GM11168 (cell line): ENCODE measurements around the gene CRISPLD2.

Source experiments
- in situ Hi-C: fragments of 300-500 bp; cut with MboI; formaldehyde crosslinking; loops from one replicate; pipeline ENCODE4 v1.12.0; 2022; ENCODE audit warnings: low sequenced_read_pairs; ENCODE audit not compliant: unreplicated experiment

Gene CRISPLD2

DNA sequence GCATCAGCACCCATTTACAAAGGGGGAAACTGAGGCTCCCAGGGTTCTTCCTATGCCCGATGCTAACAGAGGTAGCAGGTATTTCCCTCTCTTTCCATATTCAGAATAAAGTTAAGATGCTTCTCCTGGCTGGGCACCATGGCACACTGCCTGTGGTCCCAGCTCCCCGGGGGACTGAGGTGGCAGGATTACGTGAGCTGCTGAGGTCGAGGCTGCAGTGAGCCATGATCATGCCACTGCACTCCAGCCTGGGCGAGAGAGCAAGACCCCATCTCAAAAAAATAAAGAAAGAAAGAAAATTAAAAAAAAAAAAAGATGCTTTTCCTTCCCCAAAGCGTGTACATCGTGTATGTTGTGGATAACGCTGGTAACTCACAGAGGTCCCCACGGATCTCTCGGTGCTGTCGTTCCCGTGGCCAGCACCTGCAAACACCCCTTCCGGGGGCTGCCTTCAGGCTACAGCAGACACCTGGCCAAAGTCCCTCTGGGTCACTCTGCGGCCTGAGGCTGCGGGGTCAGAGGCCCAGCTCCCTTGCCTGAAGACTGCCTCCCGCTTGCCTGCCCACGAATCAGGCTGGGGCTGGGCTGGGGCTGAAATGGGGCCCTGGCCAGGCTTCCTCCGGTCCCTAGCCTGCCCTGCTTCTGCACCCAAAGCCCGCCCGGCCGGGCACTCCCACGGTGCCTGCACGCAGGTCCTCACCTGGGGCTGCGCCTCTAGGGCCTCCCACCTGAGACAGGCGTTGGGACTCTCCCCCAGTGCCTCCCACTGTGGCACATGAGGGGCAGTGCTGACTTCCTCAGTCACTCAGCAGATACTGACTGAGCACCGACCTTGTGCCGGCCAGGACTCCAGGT, 128.4 kb downstream of the CRISPLD2 start:
- in situ Hi-C loops = loop anchor here (10.0 kb wide), 1 partner anchor 277 kb away; no protein-coding TSS in a partner anchor

GRCh38 chr16:84948851-84949610, 129.2 kb downstream of the CRISPLD2 start:
- in situ Hi-C loops = loop anchor here (10.0 kb wide), 1 partner anchor 276 kb away; no protein-coding TSS in a partner anchor

- in situ Hi-C loops = loop anchor here (10.0 kb wide), 1 partner anchor 275 kb away; no protein-coding TSS in a partner anchor
Measured at GRCh38 chr16:84949772-84950436, 130.1 kb downstream of the CRISPLD2 start.

DNA sequence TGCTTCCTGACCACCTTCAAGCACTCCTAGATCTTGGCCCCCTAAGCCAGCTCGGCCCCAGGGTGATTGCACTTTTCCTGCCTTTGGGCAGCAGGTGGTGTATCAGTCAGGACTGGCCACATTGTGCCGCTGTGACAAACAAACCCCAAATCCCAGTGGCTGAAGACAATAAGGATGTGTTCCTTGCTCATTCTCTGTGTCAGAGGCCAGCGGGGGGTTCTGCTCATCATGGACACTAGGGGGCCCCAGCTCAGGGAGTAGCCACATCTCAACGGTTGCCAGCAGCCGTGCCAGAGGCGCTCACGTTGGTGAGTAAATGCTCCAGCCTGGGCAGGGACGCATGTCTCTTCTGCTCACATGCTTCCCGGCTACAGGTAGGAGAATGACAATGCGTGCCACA, 131.1 kb downstream of the CRISPLD2 start:
- in situ Hi-C loops = no loop called here

DNA sequence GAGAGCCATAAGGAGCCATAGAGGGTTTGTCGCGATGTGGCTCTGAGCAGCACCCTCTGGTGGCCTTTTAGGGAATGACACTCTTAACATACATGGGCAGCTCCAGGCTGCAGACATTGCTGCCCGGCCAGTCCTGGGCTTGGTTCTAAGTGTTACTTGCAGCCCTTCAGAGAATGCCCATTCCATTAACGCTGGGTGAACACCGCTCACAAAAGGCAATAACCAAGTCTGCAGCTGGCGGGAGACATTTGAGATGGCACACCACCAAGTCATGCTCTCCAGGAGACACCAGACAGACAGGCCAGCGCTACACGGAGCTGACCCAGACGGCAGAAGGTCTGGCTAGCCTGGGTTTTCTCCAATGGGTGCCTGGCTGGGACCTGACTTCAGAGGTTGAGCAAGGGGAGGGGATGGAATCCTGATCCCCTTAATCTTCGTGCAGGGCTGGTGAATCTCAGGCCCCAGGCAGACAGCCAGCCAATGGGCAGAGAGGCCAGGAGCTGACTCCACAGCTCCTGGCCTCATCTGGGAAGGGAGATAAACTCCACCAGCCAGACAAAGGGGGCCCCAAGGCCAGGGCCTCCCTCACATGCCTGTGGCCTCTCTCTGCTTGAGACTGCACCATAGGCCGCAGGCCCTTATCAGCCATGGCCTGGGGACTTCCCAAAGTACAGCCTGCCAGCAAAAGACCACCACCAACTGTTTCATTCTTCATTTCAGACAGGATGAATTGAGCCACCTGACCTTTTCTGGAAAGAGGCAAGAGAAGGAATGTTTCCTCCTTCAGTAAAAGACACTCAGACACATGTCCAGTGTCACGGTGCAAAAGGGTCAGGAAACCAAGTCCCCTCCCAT, 132.8 kb downstream of the CRISPLD2 start:
- in situ Hi-C loops = no loop called here

- in situ Hi-C loops = no loop called here
Measured at GRCh38 chr16:84953190-84953746, 133.5 kb downstream of the CRISPLD2 start.

GRCh38 chr16:84955427-84955826, 135.6 kb downstream of the CRISPLD2 start:
- in situ Hi-C loops = no loop called here

DNA sequence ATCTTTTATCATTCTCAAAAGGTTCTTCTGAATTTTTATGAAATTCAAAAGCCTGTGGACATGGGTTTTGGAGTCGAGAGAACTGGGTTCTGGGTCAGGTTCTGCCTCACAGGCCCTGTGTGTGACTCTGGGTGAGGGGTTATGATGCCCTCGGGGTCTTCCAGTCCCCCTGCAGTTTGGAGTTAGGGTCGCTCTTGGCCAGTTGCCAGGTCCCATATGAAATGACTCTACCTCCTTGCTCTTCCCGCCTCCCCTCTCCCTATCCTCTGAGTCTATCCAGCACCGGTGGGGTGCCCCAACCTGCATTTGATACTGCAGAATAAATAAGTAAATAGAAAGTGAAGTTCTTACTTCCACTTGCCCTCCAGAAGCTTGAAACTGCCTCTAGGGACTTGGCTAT, 137.4 kb downstream of the CRISPLD2 start:
- in situ Hi-C loops = no loop called here

DNA sequence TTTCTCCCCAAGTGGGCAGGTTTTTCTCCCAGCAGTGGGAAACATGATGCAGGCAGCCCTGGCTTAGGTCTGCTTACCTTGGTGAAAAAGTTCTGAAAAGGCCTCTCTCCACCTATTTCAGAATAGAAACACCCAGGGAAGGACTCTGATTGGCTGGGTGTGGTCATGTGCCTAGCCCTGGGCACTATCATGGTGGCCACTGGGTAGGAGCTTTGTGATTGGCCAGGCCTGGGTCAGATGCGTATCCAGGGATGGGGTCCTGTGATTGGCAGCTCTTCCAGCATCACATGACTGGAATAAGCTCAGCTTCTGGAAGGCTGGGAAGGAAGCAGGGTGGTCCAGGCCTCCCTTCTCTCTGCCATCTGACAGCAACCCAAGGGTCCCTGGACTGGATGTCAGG, 138.0 kb downstream of the CRISPLD2 start:
- in situ Hi-C loops = no loop called here
